ENCODE results near the gene ARHGAP15. TPM values are rescaled to one million over a fixed set of nuclear protein-coding genes. Genes with fewer than 3 reads are reported as not detected.

Gene ARHGAP15
- total and polyA plus RNA-seq, 12 donors, result 4.7 to 33.8 (median 10.4) TPM

- intact Hi-C loops (cut with DNase I), result no loop called here
- TF ChIP-seq POLR2A (IDR thresholded peaks at IDR 0.05), result no peak
- no peaks in the 10 kb centered on the region for H3K27me3 ChIP-seq
- WGBS, 4 donors, result 78 to 88% (median 83%) methylated on average over 1 of the region's 1 CpG
- H3K36me3 ChIP-seq (replicated peaks in 1 of 2), result no peaks in the 10 kb centered on the region
- H3K9me3 ChIP-seq (replicated peaks in 1 of 3), result no peaks in the 10 kb centered on the region
- H3K4me3 ChIP-seq, result no peak overlapping the region
- peaks cover 0 to 4% of the 10 kb centered on the region in 2 donors for H3K4me1 ChIP-seq (replicated peaks in 1 of 2)
- H3K27ac ChIP-seq, result no peak overlapping the region
- DNase-seq, result no peak
Observed at GRCh38 chr2:143801561-143801960, 672.3 kb downstream of the ARHGAP15 start.

GRCh38 chr2:143802242-143802641 lies 673.0 kb downstream of the ARHGAP15 start:
- H3K9me3 ChIP-seq (replicated peaks in 1 of 3), result no peaks in the 10 kb centered on the region
- TF ChIP-seq POLR2A (IDR thresholded peaks at IDR 0.05), result no peak
- no peak for TF ChIP-seq CTCF (IDR thresholded peaks at IDR 0.05)
- H3K36me3 ChIP-seq (replicated peaks in 1 of 2), result no peaks in the 10 kb centered on the region
- no peak overlapping the region for H3K4me3 ChIP-seq
- peaks cover 0 to 4% of the 10 kb centered on the region in 2 donors for H3K4me1 ChIP-seq (replicated peaks in 1 of 2)
- intact Hi-C loops (cut with DNase I), result no loop called here
- no peaks in the 10 kb centered on the region for H3K27me3 ChIP-seq
- no peak for DNase-seq
- no peak overlapping the region for H3K27ac ChIP-seq
- WGBS, 4 donors, result 43 to 78% (median 58%) methylated on average over 4 of the region's 4 CpGs

GRCh38 chr2:143802871-143803650 lies 673.8 kb downstream of the ARHGAP15 start:
- no peak for DNase-seq
- WGBS, 4 donors, result 46 to 65% (median 48%) methylated on average over 5 of the region's 5 CpGs
- Histone ChIP-seq H3K4me1 (replicated peaks in 1 of 2) (peaks cover 0 to 4% of the 10 kb centered on the region in 2 donors), H3K27me3 (no peaks in the 10 kb centered on the region), H3K4me3 (no peak overlapping the region), H3K36me3 (replicated peaks in 1 of 2) (no peaks in the 10 kb centered on the region), H3K27ac (no peak overlapping the region), H3K9me3 (replicated peaks in 1 of 3) (no peaks in the 10 kb centered on the region)
- TF ChIP-seq CTCF (IDR thresholded peaks at IDR 0.05) (no peak), POLR2A (IDR thresholded peaks at IDR 0.05) (no peak)
- intact Hi-C loops (cut with DNase I), result no loop called here

- no peaks in the 10 kb centered on the region for H3K27me3 ChIP-seq
- no peak overlapping the region for H3K4me3 ChIP-seq
- no peak for DNase-seq
- no peaks in the 10 kb centered on the region for H3K9me3 ChIP-seq (replicated peaks in 1 of 3)
- peaks cover 0 to 4% of the 10 kb centered on the region in 2 donors for H3K4me1 ChIP-seq (replicated peaks in 1 of 2)
- WGBS, 4 donors, result 32 to 70% (median 62%) methylated on average over 3 of the region's 3 CpGs
- TF ChIP-seq CTCF (IDR thresholded peaks at IDR 0.05), result no peak
- no peak for TF ChIP-seq POLR2A (IDR thresholded peaks at IDR 0.05)
- no peaks in the 10 kb centered on the region for H3K36me3 ChIP-seq (replicated peaks in 1 of 2)
- intact Hi-C loops (cut with DNase I), result no loop called here
- no peak overlapping the region for H3K27ac ChIP-seq
Observed at GRCh38 chr2:143803936-143804335, 674.7 kb downstream of the ARHGAP15 start.

- Histone ChIP-seq H3K27ac (no peak overlapping the region), H3K36me3 (replicated peaks in 1 of 2) (no peaks in the 10 kb centered on the region), H3K27me3 (no peaks in the 10 kb centered on the region), H3K9me3 (replicated peaks in 1 of 3) (no peaks in the 10 kb centered on the region), H3K4me3 (no peak overlapping the region), H3K4me1 (replicated peaks in 1 of 2) (peaks cover 0 to 4% of the 10 kb centered on the region in 2 donors)
- no peak for DNase-seq
- TF ChIP-seq CTCF (IDR thresholded peaks at IDR 0.05) (no peak), POLR2A (IDR thresholded peaks at IDR 0.05) (no peak)
- intact Hi-C loops (cut with DNase I), result no loop called here
Observed at GRCh38 chr2:143805666-143806065, 676.4 kb downstream of the ARHGAP15 start.

Data from adrenal gland (tissue), 12 donors.